Left kidney (tissue), 2 donors: ENCODE measurements around the gene CEP95. TPM values are rescaled to one million over a fixed set of nuclear protein-coding genes. Genes with fewer than 3 reads are reported as not detected.
A peak's percentile ranks its signal among the peaks of the same experiment; 100 is the strongest.
"Not testable (repeated sequence)": the region's sequence is repeated elsewhere in the genome, so short reads cannot be mapped to it uniquely, and the experiment has no call there.

ENCODE experiments used
- DNase-seq: peaks from one replicate; pipeline ENCODE4 v3.0.0-alpha.2; 2013
- polyA plus RNA-seq: library from polyadenylated mRNA; unstranded; fragments of 120-200 nt; gene quantifications from one replicate; pipeline ENCODE4 v1.2.1, GENCODE V29; 2013; ENCODE audit not compliant: insufficient read length

Gene CEP95
- polyA plus RNA-seq, 1 donor, result 194 TPM

- no peak for DNase-seq
These were observed 12.7 kb upstream of the CEP95 start for GRCh38 chr17:64494121-64494520.

GRCh38 chr17:64495300-64495699 lies 11.5 kb upstream of the CEP95 start:
- not testable (repeated sequence) for DNase-seq

GRCh38 chr17:64496348-64496785 lies 10.4 kb upstream of the CEP95 start:
- DNase-seq, result no peak

DNA sequence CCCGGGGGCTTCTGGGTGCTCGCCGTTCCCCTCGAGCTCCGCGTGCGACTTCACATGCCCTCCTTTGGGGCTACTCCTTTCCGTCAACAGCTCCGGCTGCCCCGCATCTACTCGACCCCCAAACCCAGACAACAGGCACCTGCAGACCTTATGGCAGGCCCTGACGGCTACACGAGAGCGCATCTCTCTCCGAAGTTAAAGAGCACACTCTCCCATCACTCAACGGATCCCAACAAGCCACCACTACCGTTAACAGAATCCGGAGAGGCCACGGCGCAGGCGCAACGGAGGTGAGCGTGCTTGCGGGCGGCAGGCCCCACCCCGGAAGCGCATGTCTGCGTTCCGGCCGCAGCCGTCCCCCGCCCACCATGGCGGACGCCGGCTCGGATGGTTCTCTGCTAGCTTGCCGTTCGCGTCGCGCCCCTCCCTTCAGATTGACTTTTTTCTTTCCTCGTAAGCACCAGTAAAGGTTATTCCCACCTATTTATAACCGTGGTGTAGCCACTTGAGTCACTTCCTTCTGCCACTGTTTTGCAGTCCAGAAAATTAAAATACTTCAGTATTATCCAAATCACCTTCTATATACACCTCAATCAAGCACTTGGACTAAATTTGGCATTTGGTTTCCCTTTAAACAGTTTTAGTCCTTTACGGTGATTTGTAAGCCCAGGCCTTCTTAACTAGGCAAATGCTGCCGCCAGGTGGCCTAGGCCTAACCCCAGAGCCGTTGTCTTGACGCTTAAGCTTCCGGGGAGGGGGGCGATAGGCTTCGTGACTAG lies 9.8 kb upstream of the CEP95 start, which contains the start of gene POLG2:
TSS of gene POLG2 (minus strand) at position 269 of the 779 bp plus-strand sequence. CDS start at position 183, 86 bp downstream.
- DNase-seq, result peak; percentile 87

DNA sequence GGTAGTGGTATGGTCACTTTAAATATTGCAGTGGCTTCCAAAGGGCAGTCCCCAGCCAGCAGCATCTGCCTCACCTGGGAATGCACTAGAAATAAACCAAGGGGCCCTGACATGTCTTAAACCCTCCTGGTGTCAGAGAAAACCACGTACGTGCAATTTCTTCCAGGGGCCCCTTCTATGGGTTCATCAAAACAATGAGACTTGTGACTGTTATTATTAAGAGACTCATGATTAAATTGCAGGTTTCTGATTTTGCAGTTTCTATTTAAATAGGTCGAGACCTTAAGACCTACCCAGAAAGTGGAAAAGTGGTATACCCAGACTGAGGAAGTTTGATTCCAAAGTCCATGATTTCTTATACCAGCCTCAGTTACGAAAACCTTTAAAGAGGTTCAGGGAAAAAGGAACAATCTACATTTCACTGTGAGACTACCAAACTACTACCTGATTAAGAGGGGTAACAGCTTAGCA lies 9.2 kb upstream of the CEP95 start:
- no peak for DNase-seq

DNA sequence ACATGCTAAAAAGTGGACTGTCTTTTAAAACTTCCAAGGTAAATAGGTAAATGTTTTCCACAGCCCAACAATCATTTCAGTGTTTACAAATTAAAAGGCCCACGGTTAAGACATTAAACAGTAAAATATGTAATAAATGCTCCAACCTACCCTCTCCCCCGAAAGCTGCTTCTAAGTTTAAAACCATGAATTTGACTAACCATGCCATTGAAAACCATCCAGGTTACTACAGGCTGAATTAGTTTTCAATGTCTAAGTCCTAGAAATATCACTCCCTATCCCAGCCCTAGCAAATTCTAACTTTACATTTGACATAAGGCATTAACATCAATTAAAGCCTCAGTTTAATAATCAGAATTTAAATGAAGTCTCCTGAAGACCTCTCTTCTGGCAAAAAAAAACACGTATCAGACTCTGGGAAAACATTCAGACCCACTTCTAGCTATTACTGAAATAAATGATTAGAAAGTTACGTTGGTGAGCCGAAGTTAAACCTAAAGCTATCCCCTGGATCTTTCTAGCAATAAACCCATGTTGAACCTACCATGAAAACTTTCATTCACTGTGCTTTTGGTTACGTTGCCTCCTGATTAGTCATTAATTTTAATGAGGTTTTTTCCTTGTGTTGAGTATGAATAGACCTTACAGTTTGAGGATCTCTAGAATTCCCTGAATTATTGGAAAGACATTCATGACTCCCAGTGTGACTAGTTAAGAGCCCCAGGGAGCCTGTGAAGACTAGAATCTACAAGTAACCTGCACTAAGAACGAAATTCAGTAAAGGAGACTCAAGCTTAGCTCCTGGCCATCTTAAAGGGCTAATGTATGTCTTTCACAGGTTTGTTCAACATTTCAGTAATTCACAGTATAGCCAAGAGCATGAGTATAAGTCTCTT lies 8.2 kb upstream of the CEP95 start:
- DNase-seq, result no peak

DNA sequence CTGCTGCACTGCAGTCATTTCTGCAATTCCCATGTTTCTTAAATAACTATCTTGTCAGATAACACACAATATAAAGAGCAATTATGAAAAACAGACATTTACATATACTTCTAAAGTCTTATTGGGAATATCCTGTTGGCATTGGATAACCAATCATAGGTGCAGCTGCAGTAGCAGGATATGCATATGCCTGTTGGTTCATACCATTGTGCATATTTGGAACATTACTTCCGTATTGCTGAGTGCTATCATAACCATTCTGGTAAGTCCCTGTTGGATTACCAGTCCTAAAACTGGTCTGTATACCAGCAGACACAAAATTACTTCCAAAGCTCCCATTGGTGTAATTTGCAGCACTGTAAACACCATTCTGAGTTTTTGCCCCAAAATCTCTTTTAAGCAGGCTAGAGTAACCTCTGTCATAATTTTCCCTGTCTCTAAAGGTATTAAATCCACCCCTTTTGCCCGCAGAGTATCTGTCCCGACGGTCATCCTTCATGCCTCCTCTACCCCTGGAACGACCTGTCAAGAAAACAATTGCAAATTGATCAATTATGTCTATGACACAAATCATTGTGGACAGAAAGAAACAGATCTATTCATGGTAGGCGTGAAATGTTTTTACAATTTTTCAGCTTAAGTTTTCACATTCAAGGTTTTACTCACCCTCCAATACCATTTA lies 6.8 kb upstream of the CEP95 start:
- no peak for DNase-seq

- DNase-seq, result no peak
These were observed 6.3 kb upstream of the CEP95 start for GRCh38 chr17:64500487-64500859.

DNA sequence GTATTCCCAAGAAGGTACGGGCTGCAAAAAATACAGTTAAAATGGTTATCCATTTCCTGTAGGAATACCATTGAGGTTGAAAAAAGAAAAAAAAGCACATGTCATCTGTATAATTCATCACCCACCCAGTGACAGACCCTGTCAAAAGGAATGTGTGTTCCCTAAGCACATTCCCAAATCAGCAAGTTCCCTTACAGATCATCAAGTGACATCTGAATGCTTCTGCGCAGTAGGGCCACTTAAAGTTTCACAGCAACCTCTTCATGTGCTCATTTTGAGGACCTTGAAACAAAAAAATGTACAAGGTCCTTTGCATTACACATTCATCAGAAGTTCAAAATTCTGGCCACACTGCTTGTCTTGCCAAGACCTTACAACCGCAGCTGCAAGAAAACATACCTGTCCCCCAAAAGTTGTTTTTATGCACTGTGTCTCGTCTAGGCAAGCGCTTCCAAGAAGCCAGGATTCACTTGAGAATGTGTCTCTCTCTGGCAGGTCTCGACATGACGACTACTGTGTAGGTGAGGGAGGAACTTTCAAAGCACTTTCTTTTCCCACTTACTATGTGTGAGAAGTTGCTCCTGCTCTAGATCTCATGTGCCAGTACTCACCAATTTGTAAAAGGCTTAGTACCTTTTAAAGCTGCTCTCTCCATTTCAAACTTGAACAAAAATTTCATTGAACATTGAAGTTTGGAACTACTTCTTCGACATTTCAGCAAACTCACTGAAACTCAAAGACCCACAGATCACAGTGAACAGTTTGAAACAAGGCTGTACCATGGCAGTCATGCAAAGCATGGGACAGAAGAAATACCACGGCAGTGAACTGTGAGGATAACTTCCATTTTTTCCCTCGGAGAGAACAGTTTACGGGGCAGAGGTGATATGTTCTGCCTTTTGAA lies 5.7 kb upstream of the CEP95 start:
- DNase-seq, result no peak

GRCh38 chr17:64502021-64502420 lies 4.8 kb upstream of the CEP95 start:
- no peak for DNase-seq

DNA sequence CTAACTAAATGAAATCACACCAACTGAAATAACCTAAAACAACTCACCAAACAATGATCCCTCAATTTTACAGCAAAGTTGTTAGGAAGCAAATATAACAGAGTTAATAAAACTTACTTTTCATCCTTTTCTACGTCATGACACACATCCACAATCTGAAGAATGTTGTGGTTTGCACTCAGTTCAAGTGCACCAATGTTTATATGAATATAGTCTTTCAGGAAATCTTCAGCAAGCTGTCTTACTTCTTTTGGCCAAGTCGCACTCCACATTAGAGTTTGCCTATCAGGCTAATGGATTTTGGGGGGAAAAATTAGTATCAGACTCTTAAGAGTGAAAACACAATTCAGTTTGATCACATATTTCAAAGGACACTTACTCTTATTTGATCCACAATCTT lies 4.0 kb upstream of the CEP95 start:
- DNase-seq, result no peak

DNA sequence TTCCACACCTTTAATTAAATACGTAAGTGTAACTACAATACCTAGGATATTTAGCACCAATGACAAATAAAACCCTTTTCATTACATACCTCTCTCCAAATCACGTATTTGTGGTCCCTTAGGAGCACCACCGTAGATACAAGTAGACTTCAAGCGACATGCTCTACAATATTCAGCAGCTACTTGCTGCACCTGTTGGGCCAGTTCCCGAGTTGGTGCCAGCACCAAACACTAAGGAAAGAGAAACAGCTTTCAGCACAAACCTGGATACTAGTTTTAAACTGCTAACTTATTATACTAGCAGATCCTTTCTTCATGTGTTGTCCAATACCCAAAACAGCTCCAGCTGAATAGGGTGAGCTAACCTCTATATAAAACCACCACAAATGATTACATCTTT lies 3.4 kb upstream of the CEP95 start:
- no peak for DNase-seq

GRCh38 chr17:64503821-64504768 lies 2.7 kb upstream of the CEP95 start:
- DNase-seq, result no peak

- no peak for DNase-seq
These were observed 1.9 kb upstream of the CEP95 start for GRCh38 chr17:64504769-64505339.

DNA sequence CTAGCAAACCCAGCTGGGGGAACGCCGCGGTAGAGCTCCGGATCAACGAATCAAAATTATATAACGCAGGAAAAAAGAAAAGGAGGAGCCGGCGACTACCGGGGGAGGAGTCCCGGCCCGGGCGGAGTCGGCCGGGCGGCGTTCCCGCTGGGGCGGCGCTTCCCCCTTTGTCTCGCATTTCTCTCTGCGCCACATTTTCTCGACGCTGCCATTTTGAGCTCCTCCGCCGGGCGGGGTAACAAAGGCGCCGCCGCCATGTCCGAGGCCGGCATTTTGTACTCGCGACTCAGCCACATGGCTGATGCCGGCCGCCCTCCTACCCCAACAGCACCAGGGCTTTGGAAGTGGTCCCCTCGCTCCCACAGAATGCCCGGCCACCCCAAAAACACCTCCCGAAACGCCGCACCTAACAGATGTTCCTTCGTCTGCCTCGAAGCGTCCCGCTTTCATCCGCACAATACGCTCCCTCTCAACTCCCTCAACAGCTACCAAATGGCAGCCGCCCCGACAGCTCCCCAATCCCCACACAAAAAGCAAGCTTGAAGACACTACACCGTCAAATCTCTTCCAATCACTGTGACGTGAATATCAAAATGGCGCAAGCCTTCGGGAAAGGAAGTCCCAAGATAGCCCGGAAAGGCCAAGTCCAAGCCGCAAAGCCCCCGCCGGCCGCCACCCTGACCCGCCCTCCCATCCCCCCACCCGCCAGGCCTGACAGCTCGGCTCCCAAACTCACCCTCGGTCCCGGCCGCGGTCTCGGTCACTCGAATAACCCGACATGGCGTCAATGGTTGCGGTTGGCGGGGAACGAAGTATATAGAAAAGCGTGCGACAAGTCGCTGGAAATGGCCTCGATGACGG lies 1.2 kb upstream of the CEP95 start:
- peak; percentile 92 for DNase-seq

DNA sequence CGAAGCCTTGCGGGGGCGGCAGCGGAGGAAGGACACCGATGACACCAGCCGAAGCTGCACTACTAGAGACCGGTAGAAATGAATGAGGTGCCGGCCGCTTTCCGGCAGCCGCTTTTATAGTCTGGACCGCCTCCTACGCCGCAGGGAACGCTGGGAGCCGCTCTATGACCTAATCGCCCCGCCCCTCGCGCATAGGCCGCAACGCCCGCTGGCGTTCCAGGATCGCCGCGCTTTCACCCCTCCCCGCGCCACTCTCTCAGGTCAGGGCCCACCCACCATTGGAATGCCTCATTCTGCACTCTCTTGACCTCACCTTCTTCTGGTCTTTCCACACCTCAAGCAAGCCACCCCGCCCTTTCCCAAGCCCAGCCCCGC lies 589 bp upstream of the CEP95 start, which contains the start of gene DDX5:
TSS of gene DDX5 (minus strand) at position 89 of the 375 bp plus-strand sequence. CDS start 170 bp downstream, outside the sequence.
- peak; percentile 95 for DNase-seq

DNA sequence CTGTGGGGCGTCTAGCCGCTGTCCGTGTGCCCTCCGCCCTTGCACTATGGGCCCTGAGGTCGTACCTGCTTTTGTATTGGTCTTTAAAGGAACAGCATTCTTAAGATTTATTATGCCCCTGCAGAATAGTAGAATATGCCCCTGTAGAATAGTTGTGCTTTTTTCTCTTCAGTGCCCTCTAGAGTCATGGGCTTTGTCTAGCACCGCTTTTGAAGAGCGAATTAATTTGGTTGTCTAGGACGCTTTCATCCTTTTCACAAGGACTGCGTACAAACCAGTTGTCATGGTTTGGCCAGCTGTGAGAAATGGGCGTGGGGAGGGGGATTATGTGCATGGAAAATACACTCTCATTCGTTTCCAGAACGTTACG lies 621 bp downstream of the CEP95 start:
- DNase-seq, result peak; percentile 86

GRCh38 chr17:64508683-64509082 lies 1.9 kb downstream of the CEP95 start:
- DNase-seq, result no peak

DNA sequence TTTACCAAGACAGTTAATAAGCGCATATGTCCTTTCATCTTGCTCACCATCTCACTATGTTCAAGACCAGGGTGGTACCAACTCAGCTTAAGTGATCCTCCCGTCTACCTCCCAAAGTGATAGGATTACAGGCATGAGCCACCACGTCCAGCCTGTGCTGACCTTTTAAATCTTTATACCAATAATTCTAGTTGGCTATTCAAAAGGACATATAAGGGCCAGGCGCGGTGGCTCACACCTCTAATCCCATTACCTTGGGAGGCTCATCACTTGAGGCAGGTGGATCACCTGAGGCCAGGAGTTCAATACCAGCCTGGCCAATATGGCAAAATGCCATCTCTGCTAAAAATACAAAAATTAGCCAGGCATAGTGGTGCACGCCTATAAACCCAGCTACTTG lies 2.4 kb downstream of the CEP95 start:
- DNase-seq, result no peak
